HG03095 (cell line): ENCODE results near the gene EPHA4.

Experiments
- ATAC-seq: cut with Tn5 transposase; IDR thresholded peaks from one replicate; pipeline ENCODE4 v1.9.1; 2021; ENCODE audit warnings: moderate library complexity; ENCODE audit not compliant: unreplicated experiment

EPHA4 gene

DNA sequence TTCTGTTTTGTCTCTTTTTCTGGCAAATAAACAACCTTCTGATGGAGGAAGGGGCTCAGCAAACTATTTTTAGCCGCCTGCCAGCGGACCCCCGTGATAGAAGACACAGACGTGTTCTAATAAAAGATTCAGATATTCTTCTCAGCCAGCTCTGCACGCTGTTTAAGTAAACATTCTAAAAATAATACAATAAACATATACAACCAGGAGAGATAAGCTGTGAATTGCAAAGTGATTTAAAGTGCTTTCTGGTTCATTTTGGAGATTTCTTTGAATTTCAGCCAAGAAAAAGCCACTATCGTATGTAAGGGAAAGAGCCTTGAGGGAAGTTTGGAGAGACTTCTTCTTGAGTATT, 201.3 kb downstream of the EPHA4 start:
- no peak for ATAC-seq

DNA sequence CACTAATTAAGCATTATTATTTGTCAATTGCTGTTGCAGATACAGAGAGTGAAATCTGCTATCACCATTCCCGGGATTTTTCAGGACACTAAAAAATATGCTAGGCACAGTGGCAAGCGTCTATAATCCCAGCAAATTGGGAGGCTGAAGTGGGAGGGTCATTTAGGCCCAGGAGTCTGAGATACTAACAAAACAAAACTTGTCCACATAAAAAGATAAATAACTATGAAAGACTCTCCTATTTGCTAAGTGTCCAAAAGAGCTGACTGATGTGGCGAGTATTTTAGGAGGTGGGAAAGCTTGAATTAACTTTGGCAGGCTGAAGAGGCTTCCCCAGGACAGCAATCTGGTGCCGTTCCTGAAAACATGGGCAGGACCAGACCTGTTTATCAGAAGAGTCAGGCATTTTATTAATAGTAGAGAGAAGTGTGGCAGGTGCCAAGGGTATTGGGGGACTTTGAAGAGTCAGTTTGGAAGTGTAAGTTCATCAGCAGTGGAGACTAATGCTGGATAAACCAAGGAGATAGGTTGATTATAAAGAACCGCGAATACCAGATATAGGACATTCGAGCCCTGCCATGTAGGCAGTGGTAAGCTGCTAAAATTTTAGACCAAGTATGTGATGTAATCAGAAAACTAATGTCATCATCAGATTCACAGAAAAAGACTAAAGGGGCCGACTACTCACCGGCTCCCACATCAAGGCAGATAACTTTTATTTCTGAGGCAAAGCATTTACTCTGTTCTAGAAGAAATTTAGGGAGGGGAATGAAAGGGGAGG, 201.8 kb downstream of the EPHA4 start:
- ATAC-seq, result no peak
